GM18907 (cell line): ENCODE measurements around the gene GABRD.

Experiments
- ATAC-seq: cut with Tn5 transposase; IDR thresholded peaks from one replicate; pipeline ENCODE4 v1.9.1; 2021; ENCODE audit warnings: mild to moderate bottlenecking, moderate library complexity; ENCODE audit not compliant: unreplicated experiment

Gene GABRD

GRCh38 chr1:2072891-2073290 is 53.7 kb downstream of the GABRD start:
- no peak for ATAC-seq

GRCh38 chr1:2073382-2074230 is 54.5 kb downstream of the GABRD start:
- no peak for ATAC-seq

GRCh38 chr1:2074396-2074795 is 55.3 kb downstream of the GABRD start:
- ATAC-seq = no peak

- ATAC-seq = no peak
These were observed 56.0 kb downstream of the GABRD start for GRCh38 chr1:2074944-2075740.

GRCh38 chr1:2076826-2077225 is 57.7 kb downstream of the GABRD start:
- no peak for ATAC-seq

- ATAC-seq = no peak
These were observed 59.0 kb downstream of the GABRD start for GRCh38 chr1:2078170-2078569.

GRCh38 chr1:2079396-2080085 is 60.4 kb downstream of the GABRD start:
- no peak for ATAC-seq

- no peak for ATAC-seq
These were observed 61.0 kb downstream of the GABRD start for GRCh38 chr1:2080140-2080539.
